Measurements from ENCODE around the gene USHBP1. TPM values are rescaled to one million over a fixed set of nuclear protein-coding genes. Genes with fewer than 3 reads are reported as not detected.

USHBP1 gene
- total RNA-seq, 1 experiment from 2014 or later, result 12.3 TPM

DNA sequence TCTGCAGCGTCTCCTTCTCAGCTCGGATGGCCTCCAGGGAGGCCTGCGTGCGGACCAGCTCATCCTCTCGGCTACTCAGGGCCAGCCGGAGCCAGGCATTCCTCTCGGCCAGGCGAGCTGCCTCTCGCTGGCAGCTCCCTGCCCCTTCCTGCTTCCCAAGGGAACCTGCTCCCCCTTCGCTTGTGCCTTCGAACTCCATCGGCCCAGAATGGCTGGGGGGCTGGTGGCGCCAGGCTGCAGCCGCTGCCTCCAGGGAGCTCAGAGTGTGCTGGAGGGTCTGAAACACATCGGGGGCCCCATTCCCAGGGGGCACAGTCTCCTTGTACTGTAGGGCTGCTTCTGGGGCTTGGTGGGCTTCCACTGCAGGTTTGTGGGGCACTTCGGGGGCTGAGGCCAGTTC lies 2.0 kb downstream of the USHBP1 start:
- no peak overlapping the region for H3K4me3 Mint-ChIP-seq
- peaks cover 30% of the 10 kb centered on the region for H3K36me3 Mint-ChIP-seq
- peaks cover 7% of the 10 kb centered on the region for H3K27me3 Mint-ChIP-seq (ENCODE audit: low read depth)
- no peak for ATAC-seq
- no peak for TF ChIP-seq STAT6 (CRISPR knock-in tag; conservative IDR thresholded peaks at IDR 0.05; ENCODE audit: low read depth)
- TF ChIP-seq, protein P1, sequence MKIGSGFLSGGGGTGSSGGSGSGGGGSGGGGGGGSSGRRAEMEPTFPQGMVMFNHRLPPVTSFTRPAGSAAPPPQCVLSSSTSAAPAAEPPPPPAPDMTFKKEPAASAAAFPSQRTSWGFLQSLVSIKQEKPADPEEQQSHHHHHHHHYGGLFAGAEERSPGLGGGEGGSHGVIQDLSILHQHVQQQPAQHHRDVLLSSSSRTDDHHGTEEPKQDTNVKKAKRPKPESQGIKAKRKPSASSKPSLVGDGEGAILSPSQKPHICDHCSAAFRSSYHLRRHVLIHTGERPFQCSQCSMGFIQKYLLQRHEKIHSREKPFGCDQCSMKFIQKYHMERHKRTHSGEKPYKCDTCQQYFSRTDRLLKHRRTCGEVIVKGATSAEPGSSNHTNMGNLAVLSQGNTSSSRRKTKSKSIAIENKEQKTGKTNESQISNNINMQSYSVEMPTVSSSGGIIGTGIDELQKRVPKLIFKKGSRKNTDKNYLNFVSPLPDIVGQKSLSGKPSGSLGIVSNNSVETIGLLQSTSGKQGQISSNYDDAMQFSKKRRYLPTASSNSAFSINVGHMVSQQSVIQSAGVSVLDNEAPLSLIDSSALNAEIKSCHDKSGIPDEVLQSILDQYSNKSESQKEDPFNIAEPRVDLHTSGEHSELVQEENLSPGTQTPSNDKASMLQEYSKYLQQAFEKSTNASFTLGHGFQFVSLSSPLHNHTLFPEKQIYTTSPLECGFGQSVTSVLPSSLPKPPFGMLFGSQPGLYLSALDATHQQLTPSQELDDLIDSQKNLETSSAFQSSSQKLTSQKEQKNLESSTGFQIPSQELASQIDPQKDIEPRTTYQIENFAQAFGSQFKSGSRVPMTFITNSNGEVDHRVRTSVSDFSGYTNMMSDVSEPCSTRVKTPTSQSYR (CRISPR knock-in tag; IDR thresholded peaks at IDR 0.05), result no peak
- no peak for TF ChIP-seq FOXP1 (CRISPR knock-in tag; IDR thresholded peaks at IDR 0.05; ENCODE audit: borderline replicate concordance)
- no peak for TF ChIP-seq EMX1 (CRISPR knock-in tag; IDR thresholded peaks at IDR 0.05)
- TF ChIP-seq HMGA2 (CRISPR knock-in tag; IDR thresholded peaks at IDR 0.05), result no peak
- TF ChIP-seq ZNF138 (CRISPR knock-in tag; conservative IDR thresholded peaks at IDR 0.05), result no peak
- no peak for DNase-seq (ENCODE audit: low spot score)
- H3K27ac Mint-ChIP-seq, result no peak overlapping the region
- H3K9me3 Mint-ChIP-seq, result peaks cover 12% of the 10 kb centered on the region
- H3K4me1 Mint-ChIP-seq, result peaks cover 23% of the 10 kb centered on the region
- POLR2A ChIA-PET, result interaction anchor here (1.8 kb wide), 1 partner anchor 47 kb away, joined by 5 read pairs; the partner anchor contains the start of gene USE1
- CTCF ChIA-PET, result interaction anchor here (1.1 to 4.2 kb wide), 3 partner anchors 19 to 57 kb away, joined by 3 to 29 read pairs (median 4); partner anchors contain the start of gene ANKLE1

DNA sequence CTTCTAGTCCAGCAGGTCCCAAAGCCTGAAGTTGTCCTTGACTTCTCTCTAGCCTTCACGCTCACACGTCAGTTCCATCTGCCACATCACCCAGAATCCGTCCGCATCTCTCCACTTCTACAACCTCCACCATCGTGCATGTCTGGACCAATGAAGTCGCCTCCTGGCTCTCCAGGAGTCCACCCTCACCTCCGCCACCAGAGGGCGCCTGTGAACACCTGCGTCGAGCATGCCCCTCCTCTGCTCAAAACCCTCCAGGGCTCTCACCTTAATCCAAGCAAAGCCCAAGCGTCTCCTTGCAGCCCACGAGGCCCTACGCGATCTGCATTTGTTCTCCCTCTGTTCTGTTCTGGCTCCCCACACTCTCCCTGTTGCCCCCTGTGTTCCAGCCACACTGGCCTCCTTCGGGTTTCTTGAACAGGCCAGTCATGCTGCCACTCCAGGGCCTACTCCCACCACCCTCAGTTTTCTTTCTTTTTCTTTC lies 3.7 kb downstream of the USHBP1 start:
- ChIA-PET CTCF (interaction anchor here (0.6 to 4.2 kb wide), 16 partner anchors 13 to 1297 kb away, joined by 3 to 38 read pairs (median 4); partner anchors contain the start of genes ANKLE1, DDA1 and USE1), POLR2A (interaction anchor here (0.6 to 1.4 kb wide), 3 partner anchors 13 to 88 kb away, joined by 3 to 7 read pairs (median 3); no protein-coding TSS in a partner anchor)
- Mint-ChIP-seq H3K27ac (peak overlapping the region; percentile 33), H3K4me3 (no peak overlapping the region), H3K36me3 (peaks cover 36% of the 10 kb centered on the region), H3K4me1 (peaks cover 19% of the 10 kb centered on the region), H3K27me3 (ENCODE audit: low read depth) (peaks cover 7% of the 10 kb centered on the region), H3K9me3 (peaks cover 12% of the 10 kb centered on the region)
- ATAC-seq (peak; percentile 94), DNase-seq (ENCODE audit: low spot score) (peak; percentile 94)
- TF ChIP-seq NFATC4 (CRISPR knock-in tag; IDR thresholded peaks at IDR 0.05) (no peak), ZNF219 (CRISPR knock-in tag; IDR thresholded peaks at IDR 0.05; ENCODE audit: borderline replicate concordance) (no peak), ELF4 (CRISPR knock-in tag; IDR thresholded peaks at IDR 0.05; ENCODE audit: low read depth) (no peak), TEAD1 (CRISPR knock-in tag; IDR thresholded peaks at IDR 0.05) (peak; percentile 39; the same call in 1 of the 2 replicates), CTCF (IDR thresholded peaks at IDR 0.05) (peak; percentile 96), ETV6 (CRISPR knock-in tag; IDR thresholded peaks at IDR 0.05) (no peak), NR2C2 (CRISPR knock-in tag; IDR thresholded peaks at IDR 0.05) (no peak), ZNF396 (CRISPR knock-in tag; IDR thresholded peaks at IDR 0.05; ENCODE audit: borderline replicate concordance) (no peak), ZNF671 (CRISPR knock-in tag; IDR thresholded peaks at IDR 0.05) (no peak), SMAD3 (CRISPR knock-in tag; IDR thresholded peaks at IDR 0.05; ENCODE audit: borderline replicate concordance) (no peak), ATF6 (CRISPR knock-in tag; IDR thresholded peaks at IDR 0.05) (no peak)
- TF ChIP-seq, protein P2, sequence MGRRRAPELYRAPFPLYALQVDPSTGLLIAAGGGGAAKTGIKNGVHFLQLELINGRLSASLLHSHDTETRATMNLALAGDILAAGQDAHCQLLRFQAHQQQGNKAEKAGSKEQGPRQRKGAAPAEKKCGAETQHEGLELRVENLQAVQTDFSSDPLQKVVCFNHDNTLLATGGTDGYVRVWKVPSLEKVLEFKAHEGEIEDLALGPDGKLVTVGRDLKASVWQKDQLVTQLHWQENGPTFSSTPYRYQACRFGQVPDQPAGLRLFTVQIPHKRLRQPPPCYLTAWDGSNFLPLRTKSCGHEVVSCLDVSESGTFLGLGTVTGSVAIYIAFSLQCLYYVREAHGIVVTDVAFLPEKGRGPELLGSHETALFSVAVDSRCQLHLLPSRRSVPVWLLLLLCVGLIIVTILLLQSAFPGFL (CRISPR knock-in tag; IDR thresholded peaks at IDR 0.05; ENCODE audit: borderline replicate concordance), result no peak
- TF ChIP-seq, protein P1 (CRISPR knock-in tag; IDR thresholded peaks at IDR 0.05), result no peak
- TF ChIP-seq, protein P3, sequence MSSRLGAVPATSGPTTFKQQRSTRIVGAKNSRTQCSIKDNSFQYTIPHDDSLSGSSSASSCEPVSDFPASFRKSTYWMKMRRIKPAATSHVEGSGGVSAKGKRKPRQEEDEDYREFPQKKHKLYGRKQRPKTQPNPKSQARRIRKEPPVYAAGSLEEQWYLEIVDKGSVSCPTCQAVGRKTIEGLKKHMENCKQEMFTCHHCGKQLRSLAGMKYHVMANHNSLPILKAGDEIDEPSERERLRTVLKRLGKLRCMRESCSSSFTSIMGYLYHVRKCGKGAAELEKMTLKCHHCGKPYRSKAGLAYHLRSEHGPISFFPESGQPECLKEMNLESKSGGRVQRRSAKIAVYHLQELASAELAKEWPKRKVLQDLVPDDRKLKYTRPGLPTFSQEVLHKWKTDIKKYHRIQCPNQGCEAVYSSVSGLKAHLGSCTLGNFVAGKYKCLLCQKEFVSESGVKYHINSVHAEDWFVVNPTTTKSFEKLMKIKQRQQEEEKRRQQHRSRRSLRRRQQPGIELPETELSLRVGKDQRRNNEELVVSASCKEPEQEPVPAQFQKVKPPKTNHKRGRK (CRISPR knock-in tag; IDR thresholded peaks at IDR 0.05; ENCODE audit: borderline replicate concordance), result no peak

Measured in WTC11 (cell line).